Measurements from ENCODE around the gene ZC3H8. TPM values are rescaled to one million over a fixed set of nuclear protein-coding genes. Genes with fewer than 3 reads are reported as not detected.
"Not testable (repeated sequence)": the region's sequence is repeated elsewhere in the genome, so short reads cannot be mapped to it uniquely, and the experiment has no call there.

ZC3H8 gene
- total RNA-seq, 1 donor from 2014 or later, result 0.11 TPM

- H3K9me3 ChIP-seq, result no peaks in the 10 kb centered on the region
- no peaks in the 10 kb centered on the region for H3K36me3 ChIP-seq
- no peak overlapping the region for H3K4me3 ChIP-seq
- no peak for DNase-seq (ENCODE audit: low spot score in 2 of 2)
- no peak overlapping the region for H3K27ac ChIP-seq
- intact Hi-C loops (cut with DNase I), result no loop called here
- no peaks in the 10 kb centered on the region for H3K27me3 ChIP-seq
- H3K4me1 ChIP-seq, result peaks cover 0 to 2% of the 10 kb centered on the region in 2 donors
- TF ChIP-seq CTCF (IDR thresholded peaks at IDR 0.05), result no peak
Observed at GRCh38 chr2:112295407-112296078, 40.7 kb upstream of the ZC3H8 start.

- Histone ChIP-seq H3K27me3 (no peaks in the 10 kb centered on the region), H3K4me3 (peak overlapping the region in 1 of 2 donors; percentile 5), H3K4me1 (peaks cover 0 to 2% of the 10 kb centered on the region in 2 donors), H3K27ac (peak overlapping the region in 1 of 2 donors; percentile 24), H3K36me3 (no peaks in the 10 kb centered on the region), H3K9me3 (no peaks in the 10 kb centered on the region)
- intact Hi-C loops (cut with DNase I), result no loop called here
- DNase-seq (ENCODE audit: low spot score in 2 of 2), result no peak
- no peak for TF ChIP-seq CTCF (IDR thresholded peaks at IDR 0.05)
Observed at GRCh38 chr2:112293636-112294401, 39.0 kb upstream of the ZC3H8 start.

DNA sequence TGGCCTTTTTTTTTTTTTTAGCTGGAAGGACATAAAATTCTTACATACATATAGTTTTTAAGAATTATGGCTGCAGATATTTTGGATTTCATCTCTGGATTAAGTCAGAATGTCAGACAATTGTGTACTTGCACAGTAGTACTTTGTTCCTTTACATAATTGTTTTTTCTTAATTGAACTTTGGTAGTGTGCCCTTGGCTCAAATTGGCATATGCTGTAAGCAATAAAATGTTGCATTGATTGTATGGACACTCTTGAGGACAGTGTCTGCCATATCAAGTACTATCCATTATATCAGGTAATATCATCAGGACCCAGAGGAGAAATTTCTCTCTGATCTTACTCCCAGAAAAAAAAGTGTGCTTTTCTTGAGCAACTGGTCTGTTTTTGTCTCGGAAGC, 35.8 kb upstream of the ZC3H8 start:
- H3K4me3 ChIP-seq, result no peak overlapping the region
- no peak for DNase-seq (ENCODE audit: low spot score in 2 of 2)
- no peaks in the 10 kb centered on the region for H3K36me3 ChIP-seq
- no peaks in the 10 kb centered on the region for H3K9me3 ChIP-seq
- intact Hi-C loops (cut with DNase I), result no loop called here
- H3K27ac ChIP-seq, result peak overlapping the region in 1 of 2 donors; percentile 17
- H3K4me1 ChIP-seq, result no peaks in the 10 kb centered on the region
- TF ChIP-seq CTCF (IDR thresholded peaks at IDR 0.05), result no peak
- H3K27me3 ChIP-seq, result no peaks in the 10 kb centered on the region

GRCh38 chr2:112290088-112290487, 35.2 kb upstream of the ZC3H8 start:
- no peak overlapping the region for H3K4me3 ChIP-seq
- no peak for TF ChIP-seq CTCF (IDR thresholded peaks at IDR 0.05)
- no peak for DNase-seq (ENCODE audit: low spot score in 2 of 2)
- no peaks in the 10 kb centered on the region for H3K9me3 ChIP-seq
- intact Hi-C loops (cut with DNase I), result no loop called here
- no peaks in the 10 kb centered on the region for H3K27me3 ChIP-seq
- H3K4me1 ChIP-seq, result no peaks in the 10 kb centered on the region
- H3K36me3 ChIP-seq, result no peaks in the 10 kb centered on the region
- H3K27ac ChIP-seq, result no peak overlapping the region

- DNase-seq (ENCODE audit: low spot score in 2 of 2); H3K4me1 ChIP-seq; H3K9me3 ChIP-seq; H3K27me3 ChIP-seq; H3K36me3 ChIP-seq; intact Hi-C loops (cut with DNase I); H3K4me3 ChIP-seq; H3K27ac ChIP-seq: not testable (repeated sequence)
Observed at GRCh38 chr2:112283535-112283934, 28.7 kb upstream of the ZC3H8 start.

- H3K27me3 ChIP-seq; H3K36me3 ChIP-seq; DNase-seq (ENCODE audit: low spot score in 2 of 2); H3K4me3 ChIP-seq; intact Hi-C loops (cut with DNase I); H3K4me1 ChIP-seq; H3K9me3 ChIP-seq: not testable (repeated sequence)
- peak overlapping the region in 1 of 2 donors; percentile 12 for H3K27ac ChIP-seq
Observed at GRCh38 chr2:112282066-112282465, 27.2 kb upstream of the ZC3H8 start.

All from ascending aorta (tissue), 2 donors.